CD4-positive, alpha-beta T cell treated with Interleukin-15 for 4 hours (primary cell): ENCODE results near the gene B3GALT6.

ENCODE experiments used
- DNase-seq: peaks from one replicate; pipeline ENCODE4 v3.0.0-alpha.2; 2020; ENCODE audit warnings: low spot score

Gene B3GALT6

DNA sequence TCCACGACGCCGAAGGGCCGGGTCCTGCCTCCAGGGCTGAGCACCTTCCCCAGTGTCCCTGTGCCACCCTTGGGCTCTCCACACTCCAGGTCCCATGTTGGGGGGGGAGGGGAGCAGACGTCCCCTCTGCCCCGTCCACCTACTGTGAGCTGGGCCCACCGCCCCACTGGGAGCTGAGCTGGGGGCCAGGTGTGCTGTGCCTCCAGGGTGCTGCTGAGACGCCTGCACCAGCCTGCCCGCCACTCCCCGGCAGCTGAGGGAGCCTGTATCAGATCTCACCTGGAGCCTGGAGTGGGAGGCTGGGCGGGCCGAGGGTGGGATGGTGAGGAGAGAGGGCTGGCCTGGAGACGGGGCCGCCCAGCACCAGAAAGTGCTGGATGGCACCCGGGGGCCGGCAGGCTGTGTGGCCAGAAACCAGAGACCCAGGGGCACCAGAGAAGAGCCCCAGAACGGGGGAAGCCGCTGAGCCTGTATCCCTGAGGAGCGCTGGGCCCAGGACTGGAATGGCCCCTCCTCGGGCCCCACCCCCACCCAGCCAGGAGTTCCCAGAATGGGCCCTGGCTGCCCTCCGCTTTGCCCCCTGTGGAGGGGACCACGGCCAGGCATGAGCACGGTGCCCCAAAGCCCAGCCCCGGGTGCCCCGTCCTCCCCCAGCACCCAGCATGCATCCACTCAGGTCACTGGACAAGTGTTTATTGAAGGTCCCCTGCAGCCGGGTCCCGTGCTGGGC lies 29.0 kb upstream of the B3GALT6 start:
- no peak for DNase-seq

- DNase-seq: no peak
These were observed 28.2 kb upstream of the B3GALT6 start for GRCh38 chr1:1203561-1204424.

GRCh38 chr1:1204425-1204920 lies 27.6 kb upstream of the B3GALT6 start:
- DNase-seq: no peak

- DNase-seq: no peak
These were observed 26.9 kb upstream of the B3GALT6 start for GRCh38 chr1:1204998-1205768.

DNA sequence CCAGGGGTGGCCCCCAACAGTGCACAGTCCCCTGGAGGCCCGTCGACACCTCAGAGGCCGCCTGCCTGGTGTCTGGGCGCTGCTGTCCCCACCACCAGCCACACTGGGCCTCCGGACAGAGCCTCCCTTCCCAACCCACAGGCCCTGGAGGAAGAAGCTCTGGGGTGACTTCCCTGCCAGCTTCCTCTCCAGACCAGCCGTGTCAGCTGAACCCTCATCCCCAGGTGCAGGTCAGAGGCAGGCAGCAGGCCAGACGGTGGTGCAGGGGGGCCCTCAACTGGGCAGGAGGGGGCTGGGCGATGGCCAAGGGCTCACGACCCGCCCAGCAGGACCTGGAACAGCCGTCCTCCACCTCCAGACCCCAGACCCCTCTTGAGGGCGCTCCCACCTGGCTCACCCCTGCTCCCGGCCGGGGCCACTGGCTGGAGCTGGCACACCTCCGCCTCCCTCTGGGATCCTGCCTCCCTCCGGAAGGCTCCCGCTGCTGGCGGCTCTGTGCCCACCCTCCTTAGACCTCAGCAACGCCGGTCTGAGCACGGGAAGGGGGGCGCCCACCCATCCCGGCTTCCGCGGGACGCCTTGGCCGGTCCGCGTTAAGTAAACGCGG lies 26.2 kb upstream of the B3GALT6 start:
- no peak for DNase-seq

DNA sequence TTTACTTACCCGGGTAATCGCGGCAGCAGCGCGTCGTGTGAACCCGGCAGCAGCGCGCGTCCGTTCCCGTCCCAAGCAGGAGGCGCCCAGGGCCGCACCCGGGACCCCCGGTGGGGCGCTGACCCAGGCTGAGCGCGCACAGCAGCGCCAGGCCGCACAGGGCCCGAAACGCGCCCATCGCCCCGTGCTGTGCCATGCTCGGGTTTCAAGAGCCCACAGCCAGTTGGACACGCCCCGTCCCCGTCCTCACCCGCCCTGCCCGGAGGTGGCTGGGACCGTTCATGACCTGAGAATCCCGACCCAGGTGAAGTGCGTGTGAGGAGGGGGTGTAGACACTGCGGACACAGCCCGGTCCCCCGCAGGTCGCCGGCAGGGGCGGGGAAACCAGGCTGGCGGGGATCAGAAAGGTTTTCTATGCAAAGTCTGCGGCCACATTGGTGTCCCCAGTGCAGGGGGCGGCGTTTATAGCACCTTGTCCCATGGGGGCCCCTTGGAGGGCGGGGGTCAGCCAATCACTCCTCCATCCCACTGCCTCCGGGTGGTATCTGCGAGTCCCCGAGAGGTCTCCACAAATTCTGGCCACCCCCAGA lies 25.6 kb upstream of the B3GALT6 start, which contains the start of gene TNFRSF18:
TNFRSF18 (minus strand) TSS at position 217 of the 590 bp plus-strand sequence; CDS start at position 196, 21 bp downstream.
- DNase-seq: no peak

GRCh38 chr1:1206966-1207531 lies 25.0 kb upstream of the B3GALT6 start:
- DNase-seq: no peak

DNA sequence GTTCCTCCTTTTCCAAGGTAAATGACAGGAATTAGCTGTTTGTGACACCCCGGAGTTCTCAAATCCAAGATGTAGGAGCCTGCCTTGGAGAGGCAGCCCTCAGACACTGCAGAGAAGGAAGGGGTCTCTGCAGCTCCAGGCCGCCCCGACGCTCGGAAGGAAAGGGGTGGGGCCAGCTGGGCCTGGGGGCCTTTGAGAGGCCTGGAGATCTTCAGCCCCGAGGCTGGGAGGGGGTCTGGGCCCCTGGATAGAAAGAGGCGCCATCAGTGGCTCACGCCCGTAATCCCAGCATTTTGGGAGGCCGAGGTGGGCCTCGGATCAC lies 24.5 kb upstream of the B3GALT6 start:
- DNase-seq: no peak

- DNase-seq: no peak
These were observed 23.2 kb upstream of the B3GALT6 start for GRCh38 chr1:1208713-1209433.

DNA sequence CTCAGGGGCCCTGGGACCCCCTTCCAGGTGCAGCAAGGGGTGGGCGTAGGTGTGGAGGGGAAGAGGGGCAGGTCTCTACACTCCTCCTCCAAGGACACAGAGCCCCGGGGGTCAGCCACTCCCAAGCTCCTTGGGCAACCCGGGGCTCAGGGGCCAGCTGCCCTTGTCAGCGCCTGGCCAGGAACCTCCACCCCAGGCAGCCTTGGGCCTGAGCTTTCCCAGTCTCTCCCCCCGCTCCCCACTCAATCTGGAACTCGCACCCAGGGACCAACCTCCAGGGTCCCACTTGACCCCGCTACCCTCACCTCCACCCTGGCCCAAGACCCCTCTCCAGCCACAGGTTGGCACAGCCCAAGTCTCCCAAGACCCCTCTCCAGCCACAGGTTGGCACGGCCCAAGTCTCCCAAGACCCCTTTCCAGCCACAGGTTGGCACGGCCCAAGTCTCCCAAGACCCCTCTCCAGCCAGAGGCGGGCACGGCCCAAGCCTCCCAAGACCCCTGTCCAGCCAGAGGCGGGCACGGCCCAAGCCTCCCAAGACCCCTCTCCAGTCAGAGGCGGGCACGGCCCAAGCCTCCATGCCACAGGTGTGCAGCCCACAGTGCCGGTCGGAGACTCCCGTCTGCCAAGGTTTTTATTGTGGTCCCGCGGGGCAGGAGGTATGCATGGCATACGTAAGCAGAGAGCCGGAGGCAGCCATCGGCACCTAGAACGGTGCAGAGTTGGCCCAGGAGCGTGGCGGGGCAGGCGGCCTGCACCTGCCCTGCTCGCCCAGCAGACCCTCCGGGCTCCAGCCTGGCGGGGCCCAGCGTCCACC lies 21.1 kb upstream of the B3GALT6 start:
- DNase-seq: no peak

- DNase-seq: no peak
These were observed 20.2 kb upstream of the B3GALT6 start for GRCh38 chr1:1211541-1212441.

DNA sequence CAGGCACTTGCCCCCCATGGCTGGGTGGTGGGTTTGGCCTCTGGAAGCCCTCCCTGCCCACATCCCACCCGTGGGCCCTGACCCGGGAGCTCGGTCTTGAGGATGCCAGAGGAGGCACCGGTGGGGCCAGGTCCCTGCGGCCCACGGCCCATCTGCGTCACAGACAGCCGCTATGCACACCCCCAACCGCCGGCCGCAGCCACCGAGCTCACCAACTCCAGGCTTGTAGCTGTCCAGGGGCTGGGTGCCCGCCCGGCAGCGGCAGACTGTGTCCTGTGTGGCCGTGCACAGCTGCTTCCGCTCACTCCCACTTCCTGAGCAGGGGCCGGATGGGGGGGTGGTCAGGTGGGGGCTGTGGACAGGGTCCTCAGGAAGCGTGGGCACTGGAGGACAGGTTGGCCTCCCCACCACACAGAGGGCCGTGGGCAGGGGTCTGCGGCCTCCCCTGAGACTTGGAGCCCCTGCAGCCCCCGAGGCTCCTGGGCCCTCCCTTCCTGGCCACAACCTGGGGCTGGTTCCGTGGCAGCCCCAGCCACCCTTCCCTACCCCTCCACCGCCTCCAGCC lies 19.2 kb upstream of the B3GALT6 start:
- no peak for DNase-seq

DNA sequence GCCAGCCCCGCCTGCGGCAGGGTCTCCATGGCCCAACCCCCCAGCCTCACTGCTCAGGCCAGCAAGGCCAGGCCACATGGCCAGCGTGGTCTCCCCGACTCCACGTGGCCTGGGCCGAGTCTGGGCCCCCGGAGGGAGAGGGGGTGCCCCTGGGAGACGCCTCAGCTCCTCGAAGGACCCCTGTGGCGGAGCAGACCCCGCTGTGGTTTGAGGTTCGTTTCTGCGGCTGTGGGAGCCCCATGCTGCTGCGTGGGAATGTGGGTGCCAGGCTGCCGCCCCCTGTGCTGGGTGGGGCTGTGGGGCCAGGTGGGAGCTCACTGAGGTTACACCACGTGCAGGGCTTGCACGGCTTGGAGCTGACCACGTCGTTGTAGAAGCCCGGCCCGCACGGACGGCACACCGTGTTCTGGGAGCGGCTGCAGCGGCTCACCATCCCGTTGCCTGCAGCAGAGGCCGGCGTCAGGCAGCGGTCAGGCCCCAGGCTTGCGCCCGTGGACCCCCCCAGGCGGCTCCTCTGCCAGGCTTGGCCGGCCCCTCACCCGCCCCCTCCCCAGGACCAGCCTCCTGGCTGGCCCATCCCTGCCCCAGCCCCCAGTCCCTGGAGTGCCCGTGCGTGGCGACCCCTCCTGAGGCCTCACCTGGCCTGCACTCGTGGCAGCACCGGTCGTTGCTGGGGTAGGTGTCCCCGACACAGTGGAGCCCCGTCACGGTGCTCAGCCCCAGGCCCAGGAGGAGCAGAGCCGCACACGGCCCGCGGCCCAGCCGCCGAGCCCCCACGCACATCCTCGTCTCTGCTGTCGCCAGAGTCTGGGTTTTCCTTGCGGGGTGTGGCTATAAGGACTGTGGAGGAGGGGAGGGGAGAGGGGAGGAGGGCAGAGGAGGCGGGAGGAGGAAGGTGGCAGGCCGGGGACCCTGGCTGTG lies 18.4 kb upstream of the B3GALT6 start, which contains the start of gene TNFRSF4:
TNFRSF4 (minus strand) TSS at position 809 of the 921 bp plus-strand sequence; CDS start at position 783, 26 bp downstream.
- DNase-seq: no peak

DNA sequence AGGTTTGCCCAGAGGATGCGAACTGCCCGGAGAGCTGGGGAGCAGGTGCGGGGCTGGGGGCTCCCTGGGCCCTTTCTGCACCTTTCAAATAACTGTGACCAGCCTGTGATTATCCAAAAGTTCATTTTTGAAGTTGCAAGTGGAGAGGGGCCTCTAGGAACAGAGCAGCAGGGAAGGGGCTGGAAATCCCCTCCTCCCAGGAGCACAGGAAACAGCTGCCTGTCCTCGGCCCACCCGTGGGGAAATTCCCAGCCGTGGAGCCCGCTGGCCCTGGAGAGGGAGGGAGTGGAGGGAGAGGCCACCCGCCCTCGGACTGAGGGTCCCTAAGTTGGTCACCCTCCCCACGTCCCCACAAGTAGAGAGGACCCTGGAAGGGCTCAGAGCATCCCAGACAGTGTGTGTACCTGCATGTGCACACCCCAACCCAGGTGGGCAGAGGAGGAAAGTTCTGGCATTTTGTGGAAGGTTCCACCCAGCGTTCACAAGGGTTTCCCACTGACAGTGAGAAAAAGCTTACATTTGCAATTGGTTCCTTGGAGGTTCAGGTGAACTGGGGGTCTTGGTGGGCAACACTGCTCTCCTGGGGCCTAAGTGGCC lies 16.9 kb upstream of the B3GALT6 start:
- DNase-seq: no peak

DNA sequence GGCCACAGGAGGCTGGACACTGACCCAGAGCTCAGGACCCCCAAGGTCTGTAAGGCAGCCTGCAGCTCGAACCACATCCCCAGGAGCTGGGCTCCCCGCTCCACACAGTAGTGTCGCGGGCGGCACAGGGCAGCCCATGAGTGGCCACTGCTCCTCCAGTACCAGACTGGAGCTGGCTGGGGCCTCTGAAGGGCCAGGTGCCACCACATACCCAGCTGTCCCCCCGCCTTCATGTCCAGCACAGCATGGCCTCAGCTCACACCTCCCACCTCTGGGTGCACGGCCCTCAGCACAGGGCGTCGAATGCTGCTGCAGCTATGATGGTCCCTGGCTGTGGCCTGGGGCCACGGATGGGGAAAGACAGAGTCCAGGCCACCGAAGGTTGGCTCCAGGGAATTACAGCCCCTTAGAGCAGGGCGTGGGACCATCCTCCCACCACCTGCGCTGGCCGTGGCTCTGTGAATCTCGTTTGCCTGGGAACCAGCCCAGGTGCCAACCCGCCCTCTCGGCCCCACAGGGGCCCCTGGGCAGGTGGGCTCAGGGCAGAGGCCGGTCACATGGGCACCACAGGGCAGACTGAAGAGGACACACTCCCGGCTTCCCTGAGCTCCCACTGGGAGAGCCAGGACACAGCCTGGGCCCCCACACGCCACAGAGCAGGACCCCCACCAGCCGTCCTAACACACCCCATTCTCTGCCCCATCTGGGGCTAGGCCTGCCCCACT lies 16.0 kb upstream of the B3GALT6 start:
- no peak for DNase-seq
